ENCODE results near the gene BICDL1.

DNA sequence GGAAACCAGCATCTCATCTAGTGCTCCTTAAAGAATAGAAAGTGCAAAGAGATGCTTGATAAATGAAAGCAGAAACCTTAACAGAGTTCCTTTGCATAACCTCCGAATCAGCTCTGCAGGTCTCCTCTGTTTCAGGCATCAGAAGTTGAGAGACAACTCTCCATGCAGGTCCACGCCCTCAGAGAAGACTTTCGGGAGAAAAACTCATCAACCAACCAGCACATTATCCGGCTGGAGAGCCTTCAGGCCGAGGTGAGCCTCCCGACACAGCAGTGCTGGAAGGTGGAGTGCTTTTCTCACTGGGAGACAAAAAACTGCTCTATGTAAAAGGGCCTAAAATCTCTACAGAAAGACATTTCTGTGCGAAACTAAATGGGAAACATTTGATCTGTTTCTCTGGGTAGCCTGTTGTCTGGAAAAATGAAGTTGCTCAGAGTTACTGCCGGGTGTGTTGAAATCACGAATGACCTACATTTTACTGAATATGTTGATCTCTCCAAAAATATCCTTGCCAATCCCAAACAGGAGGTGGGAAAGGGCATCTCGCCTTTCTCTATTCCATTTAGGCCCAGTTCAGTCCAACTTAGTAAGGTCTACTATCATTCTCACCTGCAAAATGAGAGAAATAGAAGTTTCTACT is 72.7 kb downstream of the BICDL1 start:
- TF ChIP-seq, protein P1, sequence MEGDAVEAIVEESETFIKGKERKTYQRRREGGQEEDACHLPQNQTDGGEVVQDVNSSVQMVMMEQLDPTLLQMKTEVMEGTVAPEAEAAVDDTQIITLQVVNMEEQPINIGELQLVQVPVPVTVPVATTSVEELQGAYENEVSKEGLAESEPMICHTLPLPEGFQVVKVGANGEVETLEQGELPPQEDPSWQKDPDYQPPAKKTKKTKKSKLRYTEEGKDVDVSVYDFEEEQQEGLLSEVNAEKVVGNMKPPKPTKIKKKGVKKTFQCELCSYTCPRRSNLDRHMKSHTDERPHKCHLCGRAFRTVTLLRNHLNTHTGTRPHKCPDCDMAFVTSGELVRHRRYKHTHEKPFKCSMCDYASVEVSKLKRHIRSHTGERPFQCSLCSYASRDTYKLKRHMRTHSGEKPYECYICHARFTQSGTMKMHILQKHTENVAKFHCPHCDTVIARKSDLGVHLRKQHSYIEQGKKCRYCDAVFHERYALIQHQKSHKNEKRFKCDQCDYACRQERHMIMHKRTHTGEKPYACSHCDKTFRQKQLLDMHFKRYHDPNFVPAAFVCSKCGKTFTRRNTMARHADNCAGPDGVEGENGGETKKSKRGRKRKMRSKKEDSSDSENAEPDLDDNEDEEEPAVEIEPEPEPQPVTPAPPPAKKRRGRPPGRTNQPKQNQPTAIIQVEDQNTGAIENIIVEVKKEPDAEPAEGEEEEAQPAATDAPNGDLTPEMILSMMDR (IDR thresholded peaks at IDR 0.05; ENCODE audit: insufficient read depth, low read length, poor library complexity, severe bottlenecking) = no peak
- no peak for TF ChIP-seq EZH2phosphoT487 (conservative IDR thresholded peaks at IDR 0.05; ENCODE audit: low read length)
